HG02840 (cell line): ENCODE measurements around the gene DOK7.

ENCODE experiments used
- ATAC-seq: cut with Tn5 transposase; IDR thresholded peaks from one replicate; pipeline ENCODE4 v1.9.1; 2021; ENCODE audit warnings: mild to moderate bottlenecking, moderate library complexity, moderate number of reproducible peaks; ENCODE audit not compliant: unreplicated experiment, low FRiP score

The DOK7 gene

GRCh38 chr4:3484057-3484973 is 21.2 kb downstream of the DOK7 start:
- no peak for ATAC-seq

DNA sequence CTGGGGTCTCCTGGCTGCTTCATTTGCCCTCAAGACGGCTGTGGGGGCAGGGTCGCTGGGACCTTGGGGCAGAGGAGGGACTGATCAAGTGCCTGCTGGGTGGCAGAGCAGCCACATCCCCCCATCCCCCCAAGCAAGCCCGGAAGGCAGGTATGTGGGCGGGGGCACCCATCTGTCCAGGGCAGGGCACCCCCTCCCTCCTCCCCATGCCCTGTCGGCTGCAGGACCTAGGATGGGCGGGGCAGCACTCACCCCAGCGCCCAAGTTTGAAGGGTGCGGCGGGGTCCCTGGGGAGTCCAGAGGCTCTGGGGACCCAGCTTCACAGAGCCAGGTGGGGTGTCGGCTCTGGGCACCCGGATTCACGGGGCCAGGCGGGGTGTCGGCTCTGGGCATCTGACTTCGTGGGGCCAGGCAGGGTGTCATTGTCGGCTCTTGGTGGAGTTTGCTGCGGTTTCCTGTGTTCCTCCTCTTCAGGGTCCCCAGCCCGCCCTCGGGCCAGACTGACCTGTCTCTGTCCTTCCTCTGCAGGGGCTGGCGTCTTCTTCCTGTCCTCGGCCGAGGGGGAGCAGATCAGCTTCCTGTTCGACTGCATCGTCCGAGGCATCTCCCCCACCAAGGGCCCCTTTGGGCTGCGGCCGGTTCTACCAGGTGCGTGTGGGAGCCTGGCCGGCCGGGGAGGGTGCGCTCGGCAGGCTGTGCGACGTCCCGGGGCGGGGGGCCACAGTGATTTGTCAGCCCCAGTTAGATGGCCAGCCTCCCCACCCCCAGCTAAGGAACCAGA is 22.1 kb downstream of the DOK7 start:
- ATAC-seq = no peak

GRCh38 chr4:3485886-3486540 is 22.9 kb downstream of the DOK7 start:
- ATAC-seq = no peak

DNA sequence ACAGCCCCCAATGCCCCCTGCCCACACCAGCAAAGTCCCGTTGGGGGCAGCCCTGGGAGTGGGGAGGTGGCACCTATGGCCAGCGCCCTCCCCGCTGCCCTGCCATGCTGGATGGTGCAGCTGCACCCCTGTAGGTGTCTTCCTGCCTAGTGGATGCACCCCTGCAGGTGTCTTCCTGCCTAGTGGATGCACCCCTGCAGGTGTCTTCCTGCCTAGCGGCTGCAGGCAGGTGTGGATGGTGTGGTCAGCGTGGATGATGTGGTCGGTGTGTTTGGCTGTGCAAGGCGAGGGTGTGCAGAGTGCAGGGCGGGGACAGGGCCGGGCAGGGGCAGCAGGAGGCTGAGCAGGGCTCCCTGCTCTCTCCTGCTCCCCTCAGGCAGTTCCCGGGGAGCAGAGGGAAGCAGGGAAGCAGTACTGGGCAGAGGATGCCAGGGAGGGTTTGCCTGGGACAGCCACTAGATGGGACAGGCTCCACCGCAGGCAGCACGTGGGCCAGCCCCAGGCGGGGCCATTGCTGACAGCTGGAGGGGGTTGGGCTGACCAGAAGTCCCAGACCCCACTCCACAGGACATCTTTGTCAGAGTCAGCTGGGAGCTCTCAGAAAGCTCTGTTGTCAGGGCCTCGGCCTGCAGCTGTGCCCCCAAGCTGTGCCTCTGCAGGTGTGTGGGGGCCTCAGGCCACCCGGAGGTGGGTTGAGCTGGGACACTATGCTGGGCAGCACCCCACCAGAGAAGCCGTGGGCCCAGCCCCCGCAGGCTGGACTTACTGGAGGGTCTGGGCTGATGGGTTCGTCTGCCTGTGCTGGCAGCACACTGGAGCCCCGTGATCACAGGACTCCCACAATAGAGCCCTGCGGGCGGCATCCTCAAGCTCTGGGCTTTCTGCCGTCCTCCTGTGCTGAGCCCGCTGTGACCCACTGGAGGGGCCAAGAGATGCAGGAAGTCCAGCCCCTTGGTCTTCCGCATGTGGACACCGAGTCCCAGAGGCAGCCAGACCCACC is 23.7 kb downstream of the DOK7 start:
- ATAC-seq = no peak

GRCh38 chr4:3487861-3488260 is 24.8 kb downstream of the DOK7 start:
- no peak for ATAC-seq

GRCh38 chr4:3488820-3489219 is 25.7 kb downstream of the DOK7 start:
- no peak for ATAC-seq

- ATAC-seq = no peak
Observed at GRCh38 chr4:3489451-3489962, 26.4 kb downstream of the DOK7 start.

GRCh38 chr4:3491681-3492405 is 28.7 kb downstream of the DOK7 start:
- no peak for ATAC-seq

- no peak for ATAC-seq
Observed at GRCh38 chr4:3492741-3493719, 29.9 kb downstream of the DOK7 start.

GRCh38 chr4:3493720-3494461 is 30.8 kb downstream of the DOK7 start:
- ATAC-seq = no peak

DNA sequence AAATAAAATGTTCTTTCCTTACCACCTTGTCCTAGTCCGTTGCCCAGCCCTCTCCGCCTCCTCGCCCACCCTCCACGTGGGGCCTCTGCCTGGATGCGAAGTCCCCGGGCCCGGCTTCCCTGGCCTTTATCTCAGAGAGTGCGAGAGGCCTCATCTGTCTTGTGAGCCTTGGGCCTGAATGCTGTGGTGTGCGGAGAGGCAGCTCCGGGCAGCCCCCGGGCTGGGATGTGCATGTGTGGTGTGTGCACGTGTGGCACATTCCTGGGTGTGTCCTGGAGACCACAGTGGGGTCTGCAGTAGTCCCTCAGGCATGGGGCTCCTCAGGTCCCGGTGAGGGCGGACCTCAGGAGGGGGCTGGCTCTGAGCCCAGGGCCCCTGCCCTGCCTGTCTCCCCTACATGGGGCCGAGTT is 31.4 kb downstream of the DOK7 start:
- ATAC-seq = no peak

DNA sequence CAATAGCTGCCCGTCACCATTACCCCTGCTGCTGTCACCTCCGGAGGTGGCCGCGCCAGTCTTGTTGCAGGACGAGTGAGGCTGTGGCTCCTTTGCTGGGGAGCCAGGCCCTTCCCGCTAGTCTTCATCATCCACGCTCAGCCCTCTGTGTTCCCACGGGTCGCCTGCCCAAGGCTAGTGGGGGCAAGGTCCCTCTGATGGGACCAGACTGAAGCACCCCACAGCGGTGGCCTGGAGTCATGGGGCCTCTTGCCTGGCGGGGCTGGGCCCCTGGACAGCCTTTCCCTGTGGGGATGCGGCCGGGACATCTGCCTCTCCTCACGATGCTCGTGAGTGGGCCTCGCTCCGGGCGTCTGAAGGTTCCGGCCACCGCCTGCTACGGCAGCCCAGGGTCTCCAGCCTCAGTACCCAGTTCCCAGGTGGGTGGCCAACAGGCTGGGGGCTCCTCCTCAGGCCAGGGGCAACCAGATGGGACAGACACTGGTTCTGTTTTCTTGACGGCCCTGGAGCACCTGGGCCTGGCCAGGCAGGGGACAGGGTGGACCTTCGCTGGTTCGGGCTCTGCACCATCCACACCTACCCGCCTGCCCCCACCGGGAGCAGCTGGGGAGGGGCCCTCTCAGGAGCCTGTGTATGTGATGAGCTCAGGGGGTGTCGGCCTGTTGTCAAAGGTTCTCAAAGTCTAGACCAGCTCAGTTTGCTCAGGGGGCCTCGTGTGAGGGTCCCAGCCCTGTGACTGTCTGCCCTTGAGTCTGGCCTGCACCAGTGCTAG is 32.3 kb downstream of the DOK7 start:
- no peak for ATAC-seq

DNA sequence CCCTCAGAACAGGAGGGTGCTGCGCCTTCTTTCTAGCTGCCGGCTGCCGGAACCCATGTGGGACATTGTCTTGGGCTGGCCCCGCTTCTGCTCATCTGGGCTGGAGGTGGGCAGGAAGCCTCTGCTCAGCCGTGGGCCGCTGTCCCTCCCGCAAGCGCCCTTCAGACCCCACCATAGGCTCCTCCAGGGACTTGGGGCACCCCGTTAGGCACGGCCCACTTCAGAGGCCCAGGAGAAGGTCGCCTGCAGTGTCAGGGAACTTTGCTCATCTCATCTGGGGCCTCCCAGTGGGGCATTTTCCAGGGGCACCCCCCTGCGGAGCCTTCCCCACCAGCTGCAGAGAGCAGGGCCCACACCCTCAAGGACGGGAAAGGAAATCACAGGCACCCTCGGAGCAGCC is 32.9 kb downstream of the DOK7 start:
- no peak for ATAC-seq

DNA sequence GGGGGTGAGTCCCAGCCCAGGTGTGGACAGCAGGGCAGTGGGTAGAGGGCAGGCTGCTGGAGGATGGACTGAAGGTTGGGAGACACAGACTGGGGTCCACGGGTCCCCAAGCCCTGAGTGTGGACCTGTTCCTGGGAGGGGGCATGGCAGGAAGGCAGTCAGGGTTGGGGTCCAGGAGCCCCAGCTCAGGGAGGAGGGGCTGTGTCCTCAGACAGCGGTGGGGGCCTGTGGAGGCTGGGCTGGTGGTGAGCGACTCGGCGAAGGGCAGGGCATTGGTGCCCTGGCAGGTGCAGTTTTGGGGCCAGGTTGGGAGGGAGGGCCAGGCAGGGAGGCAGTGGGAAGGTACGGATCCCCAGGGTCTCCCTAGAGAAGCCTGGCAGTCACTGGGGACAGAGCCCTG is 34.0 kb downstream of the DOK7 start:
- ATAC-seq = no peak

- ATAC-seq = no peak
Observed at GRCh38 chr4:3497523-3498389, 34.6 kb downstream of the DOK7 start.

DNA sequence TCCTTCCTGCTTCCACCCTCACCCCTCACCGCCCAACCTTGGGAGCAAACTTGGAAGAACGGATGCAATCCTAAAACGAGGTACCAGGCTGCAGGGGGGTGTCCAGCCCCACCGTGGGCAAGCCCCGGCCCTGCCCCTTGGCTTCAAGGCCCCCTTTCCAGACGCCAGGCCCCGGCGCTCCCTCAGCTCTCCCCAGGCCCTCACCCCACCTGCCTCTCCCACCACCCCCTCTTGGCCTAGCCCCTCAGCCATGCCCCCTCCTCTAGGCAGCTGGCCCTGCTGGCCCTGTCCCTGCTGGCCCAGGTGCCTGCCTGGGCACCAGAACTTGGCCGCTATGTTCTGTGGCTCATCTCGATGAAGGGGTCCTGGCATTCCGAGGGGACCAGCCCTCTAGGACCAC is 35.3 kb downstream of the DOK7 start:
- no peak for ATAC-seq
